ENCODE data around the gene ZBTB49. TPM values are rescaled to one million over a fixed set of nuclear protein-coding genes. Genes with fewer than 3 reads are reported as not detected.

Gene ZBTB49
- total and polyA plus RNA-seq, 3 experiments from 2014 or later = 7.9 to 10.5 (median 8.7) TPM

DNA sequence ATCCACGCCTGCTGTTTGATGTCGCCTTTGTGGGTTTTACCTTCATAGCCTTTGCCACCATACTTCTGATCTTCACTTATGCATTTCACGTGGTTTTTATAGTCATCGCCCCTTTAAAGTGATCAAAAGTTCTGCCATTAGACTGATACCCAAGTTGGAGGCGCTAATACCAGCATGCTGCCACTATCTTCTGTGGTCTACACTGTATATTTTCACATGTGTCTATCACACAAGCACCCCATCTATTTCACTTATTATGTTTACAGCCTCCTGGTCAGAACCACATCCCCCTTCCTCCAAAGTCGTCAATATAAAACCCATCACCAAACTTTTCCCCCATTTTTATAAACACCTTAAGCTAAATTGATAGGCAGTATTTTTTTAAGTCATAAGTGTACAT is 8.3 kb upstream of the ZBTB49 start:
- no peaks in the 10 kb centered on the region for H3K9me3 ChIP-seq (ENCODE audit: low read length)
- ChIA-PET POLR2A (interaction anchor here (1.5 kb wide), 1 partner anchor 8 kb away, joined by 5 read pairs; the partner anchor contains the start of genes LYAR and ZBTB49), CTCF (interaction anchor here (1.3 to 2.6 kb wide), 2 partner anchors 19 to 22 kb away, joined by 3 to 16 read pairs; no protein-coding TSS in a partner anchor)
- no peaks in the 10 kb centered on the region for H3K27me3 ChIP-seq (ENCODE audit: insufficient read depth, low read length, poor library complexity, severe bottlenecking)
- H3K36me3 Mint-ChIP-seq = peaks cover 31 to 91% (median 38%) of the 10 kb centered on the region in 3 donors
- no peaks in the 10 kb centered on the region for H3K9me3 Mint-ChIP-seq
- H3K4me1 Mint-ChIP-seq = peaks cover 22 to 55% (median 34%) of the 10 kb centered on the region in 3 donors
- no peak overlapping the region for H3K27ac ChIP-seq (ENCODE audit: low read depth, low read length)
- DNase-seq = no peak
- H3K4me3 Mint-ChIP-seq = peak overlapping the region in 1 of 7 donors; percentile 1
- H3K36me3 ChIP-seq (ENCODE audit: insufficient read depth, low read length) = peaks cover 41% of the 10 kb centered on the region
- H3K27ac Mint-ChIP-seq = peak overlapping the region; percentile 2 to 89 (median 57)
- H3K4me1 ChIP-seq (ENCODE audit: insufficient read depth, low read length) = peaks cover 6% of the 10 kb centered on the region
- no peak overlapping the region for H3K4me3 ChIP-seq (ENCODE audit: low read length)
- no peaks in the 10 kb centered on the region for H3K27me3 Mint-ChIP-seq

DNA sequence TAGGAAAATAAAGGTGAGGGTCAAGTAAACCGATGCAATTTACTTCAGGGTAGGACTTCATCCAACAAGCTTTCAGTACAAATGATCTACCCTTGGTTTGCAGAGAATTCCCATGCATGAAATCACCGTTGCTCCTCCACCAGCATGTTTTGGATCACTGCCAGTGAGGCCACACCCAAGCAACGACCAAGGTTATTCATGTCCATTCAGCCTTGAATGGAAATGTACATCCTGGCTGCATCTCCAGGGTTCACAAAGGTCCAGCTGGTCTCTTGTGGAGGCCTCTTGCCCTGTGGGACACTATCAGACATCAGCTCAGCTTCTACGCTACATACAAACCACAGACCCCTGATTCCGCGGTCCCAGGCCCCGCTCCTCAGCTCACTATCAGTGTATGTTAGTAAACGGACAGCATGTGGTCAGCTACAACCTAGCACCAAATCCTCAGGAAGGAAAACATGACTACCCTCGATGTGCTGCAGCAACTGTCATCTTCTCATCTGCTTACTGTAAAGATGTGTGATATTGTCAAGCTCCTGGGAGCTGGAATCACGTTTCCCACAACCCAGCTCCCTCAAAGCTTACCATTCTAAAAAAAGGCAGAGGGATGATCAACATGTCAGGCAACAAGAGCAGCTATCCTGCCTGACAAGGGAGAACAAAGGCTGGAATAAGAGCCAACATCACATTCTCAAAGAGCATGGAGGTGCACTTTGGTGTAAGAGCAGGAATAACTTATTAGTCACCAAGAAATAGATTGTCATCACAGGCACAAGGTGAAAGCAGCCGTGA is 5.0 kb upstream of the ZBTB49 start:
- no peaks in the 10 kb centered on the region for H3K27me3 ChIP-seq (ENCODE audit: insufficient read depth, low read length, poor library complexity, severe bottlenecking)
- Mint-ChIP-seq H3K27ac (peak overlapping the region in 5 of 8 donors; percentile 0 to 68 (median 37)), H3K4me1 (peaks cover 45 to 81% (median 60%) of the 10 kb centered on the region in 3 donors), H3K9me3 (no peaks in the 10 kb centered on the region), H3K27me3 (no peaks in the 10 kb centered on the region), H3K36me3 (peaks cover 20 to 82% (median 25%) of the 10 kb centered on the region in 3 donors), H3K4me3 (peak overlapping the region in 1 of 7 donors; percentile 58)
- no peak overlapping the region for H3K4me3 ChIP-seq (ENCODE audit: low read length)
- no peaks in the 10 kb centered on the region for H3K9me3 ChIP-seq (ENCODE audit: low read length)
- ChIA-PET POLR2A (no interaction called here), CTCF (interaction anchor here (1.2 to 4.7 kb wide), 4 partner anchors 10 to 25 kb away, joined by 3 to 25 read pairs (median 10); no protein-coding TSS in a partner anchor)
- no peak overlapping the region for H3K27ac ChIP-seq (ENCODE audit: low read depth, low read length)
- H3K4me1 ChIP-seq (ENCODE audit: insufficient read depth, low read length) = peaks cover 23% of the 10 kb centered on the region
- no peak for DNase-seq
- peaks cover 29% of the 10 kb centered on the region for H3K36me3 ChIP-seq (ENCODE audit: insufficient read depth, low read length)

DNA sequence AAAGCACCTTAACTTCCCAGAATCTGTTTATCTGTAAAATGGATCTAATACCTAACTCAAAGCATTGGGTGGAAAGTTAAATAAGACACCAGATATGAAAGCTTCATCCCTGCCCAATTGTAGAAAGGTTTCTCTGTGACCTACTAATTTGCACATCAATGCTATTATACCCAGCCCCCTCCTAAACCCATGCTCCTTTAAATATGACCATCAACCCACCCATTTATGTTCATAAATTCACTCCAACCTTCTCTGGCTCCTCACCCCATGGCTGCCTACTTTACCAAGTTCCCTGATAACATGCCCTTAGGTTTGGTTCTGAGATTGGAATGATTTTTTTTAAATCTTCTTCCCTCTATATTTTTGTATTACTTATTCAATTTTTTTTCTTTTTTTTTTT is 2.0 kb upstream of the ZBTB49 start:
- Mint-ChIP-seq H3K9me3 (no peaks in the 10 kb centered on the region), H3K36me3 (peaks cover 12 to 75% (median 15%) of the 10 kb centered on the region in 3 donors), H3K27ac (peak overlapping the region in 7 of 8 donors; percentile 50 to 94 (median 70)), H3K4me3 (peak overlapping the region in 6 of 7 donors; percentile 44 to 96 (median 60)), H3K27me3 (no peaks in the 10 kb centered on the region), H3K4me1 (peaks cover 61 to 82% (median 72%) of the 10 kb centered on the region in 3 donors)
- H3K9me3 ChIP-seq (ENCODE audit: low read length) = no peaks in the 10 kb centered on the region
- peaks cover 35% of the 10 kb centered on the region for H3K4me1 ChIP-seq (ENCODE audit: insufficient read depth, low read length)
- CTCF ChIA-PET = interaction anchor here (4.7 kb wide), 1 partner anchor 28 kb away, joined by 25 read pairs; no protein-coding TSS in a partner anchor
- POLR2A ChIA-PET = interaction anchor here (1.0 kb wide), 1 partner anchor 19 kb away, joined by 3 read pairs; no protein-coding TSS in a partner anchor
- H3K36me3 ChIP-seq (ENCODE audit: insufficient read depth, low read length) = peaks cover 10% of the 10 kb centered on the region
- H3K27me3 ChIP-seq (ENCODE audit: insufficient read depth, low read length, poor library complexity, severe bottlenecking) = no peaks in the 10 kb centered on the region
- no peak for DNase-seq
- no peak overlapping the region for H3K27ac ChIP-seq (ENCODE audit: low read depth, low read length)
- H3K4me3 ChIP-seq (ENCODE audit: low read length) = no peak overlapping the region

DNA sequence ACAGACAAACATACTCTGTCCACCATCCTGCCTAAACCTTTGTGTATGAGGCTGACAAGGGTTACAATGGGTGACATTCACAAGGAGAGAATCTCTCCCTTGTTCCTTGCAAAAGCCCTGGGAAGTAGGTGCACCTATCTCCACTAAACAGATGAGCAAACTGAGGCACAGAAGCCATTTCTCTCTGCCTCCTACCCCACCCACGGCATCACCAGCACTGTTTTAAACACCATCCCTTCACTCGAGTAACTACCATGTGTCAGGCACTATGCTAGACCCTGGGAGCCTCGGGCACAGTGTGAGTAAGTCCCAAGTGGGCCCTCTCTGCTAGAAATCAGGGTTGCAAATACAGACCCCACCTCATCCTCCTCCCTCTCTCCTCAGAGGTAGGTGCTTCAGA is 996 bp upstream of the ZBTB49 start:
- Histone ChIP-seq H3K36me3 (ENCODE audit: insufficient read depth, low read length) (peaks cover 10% of the 10 kb centered on the region), H3K4me1 (ENCODE audit: insufficient read depth, low read length) (peaks cover 35% of the 10 kb centered on the region), H3K9me3 (ENCODE audit: low read length) (no peaks in the 10 kb centered on the region), H3K27ac (ENCODE audit: low read depth, low read length) (peak overlapping the region; percentile 85), H3K4me3 (ENCODE audit: low read length) (peak overlapping the region; percentile 97), H3K27me3 (ENCODE audit: insufficient read depth, low read length, poor library complexity, severe bottlenecking) (no peaks in the 10 kb centered on the region)
- H3K27me3 Mint-ChIP-seq = no peaks in the 10 kb centered on the region
- H3K27ac Mint-ChIP-seq = peak overlapping the region in 6 of 8 donors; percentile 90 to 96 (median 94)
- no peak for DNase-seq
- H3K4me1 Mint-ChIP-seq = peaks cover 64 to 87% (median 75%) of the 10 kb centered on the region in 3 donors
- ChIA-PET CTCF (no interaction called here), POLR2A (no interaction called here)
- no peaks in the 10 kb centered on the region for H3K9me3 Mint-ChIP-seq
- peak overlapping the region; percentile 93 to 99 (median 96) for H3K4me3 Mint-ChIP-seq
- peaks cover 6 to 70% (median 11%) of the 10 kb centered on the region in 3 donors for H3K36me3 Mint-ChIP-seq

DNA sequence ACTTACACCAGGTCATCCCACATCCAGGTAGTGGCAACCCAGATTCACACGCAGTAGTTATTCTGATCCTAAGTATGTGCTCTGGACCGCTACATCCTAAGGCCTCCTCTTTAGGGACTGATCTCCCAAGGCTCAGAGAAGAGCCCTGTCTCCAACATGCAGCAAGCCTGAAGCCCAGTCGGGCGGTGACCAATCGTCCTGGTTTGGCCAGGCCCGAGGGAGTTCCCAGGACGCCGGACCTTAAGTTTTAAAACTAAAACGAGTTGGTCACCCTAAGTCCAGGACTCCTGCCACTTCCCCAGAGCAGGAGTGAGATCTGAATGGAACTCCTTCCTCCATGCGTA is 482 bp upstream of the ZBTB49 start:
- CTCF ChIA-PET = interaction anchor here (0.7 to 1.6 kb wide), 4 partner anchors 9 to 44 kb away, joined by 3 to 13 read pairs (median 4); no protein-coding TSS in a partner anchor
- Histone ChIP-seq H3K27ac (ENCODE audit: low read depth, low read length) (peak overlapping the region; percentile 85), H3K4me1 (ENCODE audit: insufficient read depth, low read length) (peaks cover 35% of the 10 kb centered on the region), H3K27me3 (ENCODE audit: insufficient read depth, low read length, poor library complexity, severe bottlenecking) (no peaks in the 10 kb centered on the region), H3K36me3 (ENCODE audit: insufficient read depth, low read length) (peaks cover 10% of the 10 kb centered on the region), H3K9me3 (ENCODE audit: low read length) (no peaks in the 10 kb centered on the region), H3K4me3 (ENCODE audit: low read length) (peak overlapping the region; percentile 97)
- Mint-ChIP-seq H3K27me3 (no peaks in the 10 kb centered on the region), H3K9me3 (no peaks in the 10 kb centered on the region), H3K4me3 (peak overlapping the region; percentile 93 to 99 (median 96)), H3K4me1 (peaks cover 64 to 85% (median 73%) of the 10 kb centered on the region in 3 donors), H3K27ac (peak overlapping the region; percentile 90 to 98 (median 94)), H3K36me3 (peaks cover 6 to 65% (median 10%) of the 10 kb centered on the region in 3 donors)
- no peak for DNase-seq
- POLR2A ChIA-PET = interaction anchor here (1.0 to 1.7 kb wide), 6 partner anchors 9 to 97 kb away, joined by 4 to 21 read pairs (median 8); partner anchors contain the start of genes NSG1 and TMEM128

DNA sequence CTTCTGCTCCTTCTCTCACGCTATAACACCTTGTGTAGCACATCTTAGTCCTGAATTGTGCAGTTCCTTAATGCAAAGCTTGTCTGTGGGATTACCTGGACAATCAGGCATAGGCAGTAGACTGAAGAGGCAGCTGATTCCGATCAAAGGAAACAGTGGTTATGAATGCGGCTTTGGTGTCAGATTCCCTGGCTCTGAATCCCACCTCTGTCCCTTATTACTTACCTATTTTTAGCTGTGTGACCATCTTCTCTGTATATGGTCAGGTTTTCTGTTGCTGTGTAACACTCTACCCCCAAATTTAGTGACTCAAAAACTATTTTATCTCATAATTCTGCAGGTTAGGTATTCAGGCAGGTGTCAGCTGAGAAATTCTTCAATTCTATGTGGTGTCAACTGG is 3.2 kb downstream of the ZBTB49 start:
- Mint-ChIP-seq H3K36me3 (peaks cover 12 to 57% (median 20%) of the 10 kb centered on the region in 3 donors), H3K27ac (peak overlapping the region in 3 of 8 donors; percentile 2 to 94 (median 33)), H3K27me3 (no peaks in the 10 kb centered on the region), H3K4me1 (peaks cover 59 to 80% (median 77%) of the 10 kb centered on the region in 3 donors), H3K9me3 (no peaks in the 10 kb centered on the region), H3K4me3 (peak overlapping the region in 2 of 7 donors; percentile 9 to 90)
- no peaks in the 10 kb centered on the region for H3K27me3 ChIP-seq (ENCODE audit: insufficient read depth, low read length, poor library complexity, severe bottlenecking)
- no peaks in the 10 kb centered on the region for H3K9me3 ChIP-seq (ENCODE audit: low read length)
- H3K4me1 ChIP-seq (ENCODE audit: insufficient read depth, low read length) = peaks cover 22% of the 10 kb centered on the region
- ChIA-PET CTCF (no interaction called here), POLR2A (no interaction called here)
- H3K27ac ChIP-seq (ENCODE audit: low read depth, low read length) = no peak overlapping the region
- H3K4me3 ChIP-seq (ENCODE audit: low read length) = no peak overlapping the region
- H3K36me3 ChIP-seq (ENCODE audit: insufficient read depth, low read length) = no peaks in the 10 kb centered on the region
- DNase-seq = no peak

DNA sequence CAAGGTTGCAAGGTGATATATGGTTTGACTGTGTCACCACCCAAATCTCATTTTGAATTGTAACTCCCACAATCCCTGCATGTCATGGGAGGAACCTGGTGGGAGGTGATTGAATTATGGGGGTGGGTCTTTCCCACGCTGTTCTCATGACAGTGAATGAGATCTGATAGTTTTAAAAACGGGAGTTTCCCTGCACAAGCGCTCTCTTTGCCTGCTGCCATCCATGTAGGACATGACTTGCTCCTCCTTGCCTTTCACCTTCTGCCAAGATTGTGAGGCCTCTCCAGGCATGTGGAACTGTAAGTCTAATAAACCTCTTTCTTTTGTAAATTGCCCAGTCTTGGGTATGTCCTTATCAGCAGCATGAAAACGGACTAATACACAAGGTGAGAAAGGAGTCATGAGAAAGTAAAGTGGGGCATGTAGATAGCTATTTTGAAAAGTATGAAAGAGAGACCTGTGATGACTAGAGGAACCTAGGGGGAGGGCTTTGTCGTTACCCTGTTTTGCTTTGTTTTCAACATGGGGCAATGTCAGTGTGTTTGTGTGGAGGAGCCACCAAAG is 6.3 kb downstream of the ZBTB49 start:
- DNase-seq = no peak
- H3K27me3 Mint-ChIP-seq = no peaks in the 10 kb centered on the region
- H3K4me3 Mint-ChIP-seq = no peak overlapping the region
- Histone ChIP-seq H3K27me3 (ENCODE audit: insufficient read depth, low read length, poor library complexity, severe bottlenecking) (no peaks in the 10 kb centered on the region), H3K36me3 (ENCODE audit: insufficient read depth, low read length) (peaks cover 8% of the 10 kb centered on the region), H3K4me3 (ENCODE audit: low read length) (no peak overlapping the region), H3K27ac (ENCODE audit: low read depth, low read length) (no peak overlapping the region), H3K9me3 (ENCODE audit: low read length) (no peaks in the 10 kb centered on the region), H3K4me1 (ENCODE audit: insufficient read depth, low read length) (peaks cover 4% of the 10 kb centered on the region)
- H3K36me3 Mint-ChIP-seq = peaks cover 16 to 60% (median 20%) of the 10 kb centered on the region in 3 donors
- no peaks in the 10 kb centered on the region for H3K9me3 Mint-ChIP-seq
- POLR2A ChIA-PET = no interaction called here
- H3K27ac Mint-ChIP-seq = peak overlapping the region in 3 of 8 donors; percentile 11 to 40 (median 19)
- peaks cover 48 to 78% (median 75%) of the 10 kb centered on the region in 3 donors for H3K4me1 Mint-ChIP-seq
- CTCF ChIA-PET = interaction anchor here (2.9 kb wide), 1 partner anchor 36 kb away, joined by 10 read pairs; no protein-coding TSS in a partner anchor

All from CD8-positive, alpha-beta memory T cell (primary cell).